GM23338 (cell line): ENCODE results near the gene KAZALD1. TPM values are rescaled to one million over a fixed set of nuclear protein-coding genes. Genes with fewer than 3 reads are reported as not detected.

Experiments
- ATAC-seq: fragments of 200-7000 bp; cut with Tn5 transposase; 3 replicates; pipeline ENCODE4 v1.9.1; 2020
- DNase-seq: peaks from one replicate; pipeline ENCODE4 v3.0.0-alpha.2; 2015; ENCODE audit warnings: low spot score
- H2AFZ ChIP-seq: fragments of 200-600 bp; sonication (generic); 2 replicates; pipeline ENCODE4 v1.8.0; 2016; ENCODE audit warnings: antibody characterized with exemption, mild to moderate bottlenecking, moderate library complexity
- H3F3A ChIP-seq: fragments of 200-600 bp; sonication (generic); replicated peaks from 2 replicates; pipeline ENCODE4 v1.8.0; 2017; ENCODE audit warnings: antibody characterized with exemption, mixed run types, low read depth
- H3K27ac ChIP-seq: fragments of 200-600 bp; sonication (generic); 2 replicates; pipeline ENCODE4 v1.6.1; 2016; ENCODE audit warnings: low read depth
- H3K27me3 ChIP-seq: fragments of 200-600 bp; sonication (generic); 2 replicates; pipeline ENCODE4 v1.8.0; 2016; ENCODE audit warnings: mild to moderate bottlenecking, mixed run types, moderate library complexity; ENCODE audit not compliant: insufficient read depth
- H3K36me3 ChIP-seq: fragments of 200-600 bp; sonication (generic); 2 replicates; pipeline ENCODE4 v1.8.0; 2016; ENCODE audit warnings: mild to moderate bottlenecking; ENCODE audit not compliant: insufficient read depth
- H3K4me1 ChIP-seq: fragments of 200-600 bp; sonication (generic); 2 replicates; pipeline ENCODE4 v1.8.0; 2016; ENCODE audit warnings: mild to moderate bottlenecking, moderate library complexity; ENCODE audit not compliant: insufficient read depth
- H3K4me2 ChIP-seq: fragments of 200-600 bp; sonication (generic); 2 replicates; pipeline ENCODE4 v1.7.1; 2017; ENCODE audit warnings: mixed run types
- H3K4me3 ChIP-seq: fragments of 200-600 bp; sonication (generic); 2 replicates; pipeline ENCODE4 v1.6.1; 2016; ENCODE audit warnings: mixed run types
- H3K79me2 ChIP-seq: fragments of 200-600 bp; sonication (generic); replicated peaks from 2 replicates; pipeline ENCODE4 v1.8.0; 2017; ENCODE audit warnings: mild to moderate bottlenecking; ENCODE audit not compliant: insufficient read depth
- H3K9me2 ChIP-seq: fragments of 200-600 bp; sonication (generic); 2 replicates; pipeline ENCODE4 v1.8.0; 2017; ENCODE audit not compliant: insufficient read depth
- H4K20me1 ChIP-seq: fragments of 200-600 bp; sonication (generic); replicated peaks from 2 replicates; pipeline ENCODE4 v1.8.0; 2017; ENCODE audit warnings: mild to moderate bottlenecking; ENCODE audit not compliant: insufficient read depth
- H3K27ac Mint-ChIP-seq: 2 replicates; pipeline ENCODE4 v1.8.0; 2020; ENCODE audit warnings: inconsistent platforms, mild to moderate bottlenecking, moderate library complexity, mixed read lengths
- H3K27me3 Mint-ChIP-seq: 3 replicates; pipeline ENCODE4 v1.8.0; 2022; ENCODE audit warnings: low read depth, mild to moderate bottlenecking, moderate library complexity, mixed read lengths, inconsistent platforms; ENCODE audit not compliant: insufficient read depth, poor library complexity
- H3K36me3 Mint-ChIP-seq: 3 replicates; pipeline ENCODE4 v1.8.0; 2021; ENCODE audit warnings: low read depth, mild to moderate bottlenecking, inconsistent platforms, moderate library complexity, mixed read lengths
- H3K4me1 Mint-ChIP-seq: 3 replicates; pipeline ENCODE4 v1.8.0; 2020; ENCODE audit warnings: mild to moderate bottlenecking, inconsistent platforms, mixed read lengths
- H3K4me3 Mint-ChIP-seq: 3 replicates; pipeline ENCODE4 v1.8.0; 2021; ENCODE audit warnings: moderate library complexity, mild to moderate bottlenecking, inconsistent platforms, mixed read lengths
- H3K9me3 Mint-ChIP-seq: 3 replicates; pipeline ENCODE4 v1.8.0; 2020; ENCODE audit warnings: moderate library complexity, mild to moderate bottlenecking, inconsistent platforms, mixed read lengths
- CREB1 ChIP-seq: fragments of 250-450 bp; sonication (Bioruptor Pico); IDR thresholded peaks from 2 replicates; pipeline ENCODE4 v1.5.0; 2020; ENCODE audit warnings: low read depth, mild to moderate bottlenecking, moderate library complexity
- CTCF ChIP-seq, 2 experiments: fragments of 200-600 bp in 1 of 2; sonication (generic) in 1 of 2; conservative IDR thresholded peaks; 2 replicates each; pipeline versions ENCODE4 v1.5.1 to v1.6.1; 2016 to 2017; ENCODE audit warnings: antibody characterized with exemption in 2 of 2, low read depth in 2 of 2, mild to moderate bottlenecking in 2 of 2, moderate library complexity in 1 of 2
- ETS1 ChIP-seq: IDR thresholded peaks from 2 replicates; pipeline ENCODE4 v1.6.1; 2016; ENCODE audit warnings: antibody characterized with exemption
- EZH2 ChIP-seq: fragments of 200-600 bp; sonication (generic); IDR thresholded peaks from one replicate; pipeline ENCODE4 v1.8.0; 2017; ENCODE audit warnings: antibody characterized with exemption, mild to moderate bottlenecking, low read depth; ENCODE audit not compliant: unreplicated experiment
- EZH2phosphoT487 ChIP-seq: fragments of 200-600 bp; sonication (generic); IDR thresholded peaks from one replicate; pipeline ENCODE4 v1.8.1; 2018; ENCODE audit warnings: antibody characterized with exemption; ENCODE audit not compliant: unreplicated experiment
- JUNB ChIP-seq: IDR thresholded peaks from one replicate; pipeline ENCODE4 v1.6.1; 2016; ENCODE audit warnings: antibody characterized with exemption; ENCODE audit not compliant: unreplicated experiment
- NANOG ChIP-seq: IDR thresholded peaks from 2 replicates; pipeline ENCODE4 v1.6.1; 2016; ENCODE audit warnings: antibody characterized with exemption, borderline replicate concordance
- POLR2AphosphoS5 ChIP-seq: IDR thresholded peaks from 2 replicates; pipeline ENCODE4 v1.6.1; 2016; ENCODE audit warnings: antibody characterized with exemption, low read depth
- STAT1 ChIP-seq: IDR thresholded peaks from one replicate; pipeline ENCODE4 v1.6.1; 2016; ENCODE audit warnings: antibody characterized with exemption; ENCODE audit not compliant: unreplicated experiment
- ZNF114 ChIP-seq: fragments of 250-450 bp; sonication (Bioruptor Pico); IDR thresholded peaks from 2 replicates; pipeline ENCODE4 v1.5.0; 2020; ENCODE audit warnings: mild to moderate bottlenecking, moderate library complexity
- ZNF331 ChIP-seq: fragments of 250-450 bp; sonication (Bioruptor Pico); IDR thresholded peaks from 2 replicates; pipeline ENCODE4 v1.5.0; 2020; ENCODE audit warnings: low read depth, mild to moderate bottlenecking, moderate library complexity
- polyA plus RNA-seq: library from polyadenylated mRNA; unstranded; fragments of >200 nt; fragmentation: Nextera tagmentation; extraction: Ambion mirVana; gene quantifications from 2 replicates; pipeline ENCODE4 v1.2.1, GENCODE V29; 2016
- total RNA-seq: library from RNA; depleted of rRNA; stranded (reverse); fragments of >200 nt; shearing (Covaris generic); gene quantifications from 2 replicates; pipeline ENCODE4 v1.2.3, GENCODE V29; 2014
- TF ChIP-seq, protein P1 (sequence below): fragments of 250-450 bp; sonication (Bioruptor Pico); IDR thresholded peaks from 2 replicates; pipeline ENCODE4 v1.5.0; 2020; ENCODE audit warnings: mild to moderate bottlenecking, moderate library complexity
- TF ChIP-seq, protein P2 (sequence below): IDR thresholded peaks from one replicate; pipeline ENCODE4 v1.6.1; 2018; ENCODE audit warnings: antibody characterized with exemption; ENCODE audit not compliant: unreplicated experiment

Gene KAZALD1
- total and polyA plus RNA-seq, 2 experiments from 2014 or later = 0.27 to 1.3 TPM

- no peak overlapping the region for H3K4me3 Mint-ChIP-seq
- no peaks in the 10 kb centered on the region for H3F3A ChIP-seq
- no peaks in the 10 kb centered on the region for H3K9me3 Mint-ChIP-seq
- H3K4me2 ChIP-seq = no peak overlapping the region
- ATAC-seq (no peak), DNase-seq (no peak)
- H3K36me3 ChIP-seq = no peaks in the 10 kb centered on the region
- H3K27ac ChIP-seq = no peak overlapping the region
- no peak for TF ChIP-seq CTCF (conservative IDR thresholded peaks at IDR 0.05; ENCODE audit: low read depth in 2 of 2)
- TF ChIP-seq EZH2 = no peak
- TF ChIP-seq, protein P1, sequence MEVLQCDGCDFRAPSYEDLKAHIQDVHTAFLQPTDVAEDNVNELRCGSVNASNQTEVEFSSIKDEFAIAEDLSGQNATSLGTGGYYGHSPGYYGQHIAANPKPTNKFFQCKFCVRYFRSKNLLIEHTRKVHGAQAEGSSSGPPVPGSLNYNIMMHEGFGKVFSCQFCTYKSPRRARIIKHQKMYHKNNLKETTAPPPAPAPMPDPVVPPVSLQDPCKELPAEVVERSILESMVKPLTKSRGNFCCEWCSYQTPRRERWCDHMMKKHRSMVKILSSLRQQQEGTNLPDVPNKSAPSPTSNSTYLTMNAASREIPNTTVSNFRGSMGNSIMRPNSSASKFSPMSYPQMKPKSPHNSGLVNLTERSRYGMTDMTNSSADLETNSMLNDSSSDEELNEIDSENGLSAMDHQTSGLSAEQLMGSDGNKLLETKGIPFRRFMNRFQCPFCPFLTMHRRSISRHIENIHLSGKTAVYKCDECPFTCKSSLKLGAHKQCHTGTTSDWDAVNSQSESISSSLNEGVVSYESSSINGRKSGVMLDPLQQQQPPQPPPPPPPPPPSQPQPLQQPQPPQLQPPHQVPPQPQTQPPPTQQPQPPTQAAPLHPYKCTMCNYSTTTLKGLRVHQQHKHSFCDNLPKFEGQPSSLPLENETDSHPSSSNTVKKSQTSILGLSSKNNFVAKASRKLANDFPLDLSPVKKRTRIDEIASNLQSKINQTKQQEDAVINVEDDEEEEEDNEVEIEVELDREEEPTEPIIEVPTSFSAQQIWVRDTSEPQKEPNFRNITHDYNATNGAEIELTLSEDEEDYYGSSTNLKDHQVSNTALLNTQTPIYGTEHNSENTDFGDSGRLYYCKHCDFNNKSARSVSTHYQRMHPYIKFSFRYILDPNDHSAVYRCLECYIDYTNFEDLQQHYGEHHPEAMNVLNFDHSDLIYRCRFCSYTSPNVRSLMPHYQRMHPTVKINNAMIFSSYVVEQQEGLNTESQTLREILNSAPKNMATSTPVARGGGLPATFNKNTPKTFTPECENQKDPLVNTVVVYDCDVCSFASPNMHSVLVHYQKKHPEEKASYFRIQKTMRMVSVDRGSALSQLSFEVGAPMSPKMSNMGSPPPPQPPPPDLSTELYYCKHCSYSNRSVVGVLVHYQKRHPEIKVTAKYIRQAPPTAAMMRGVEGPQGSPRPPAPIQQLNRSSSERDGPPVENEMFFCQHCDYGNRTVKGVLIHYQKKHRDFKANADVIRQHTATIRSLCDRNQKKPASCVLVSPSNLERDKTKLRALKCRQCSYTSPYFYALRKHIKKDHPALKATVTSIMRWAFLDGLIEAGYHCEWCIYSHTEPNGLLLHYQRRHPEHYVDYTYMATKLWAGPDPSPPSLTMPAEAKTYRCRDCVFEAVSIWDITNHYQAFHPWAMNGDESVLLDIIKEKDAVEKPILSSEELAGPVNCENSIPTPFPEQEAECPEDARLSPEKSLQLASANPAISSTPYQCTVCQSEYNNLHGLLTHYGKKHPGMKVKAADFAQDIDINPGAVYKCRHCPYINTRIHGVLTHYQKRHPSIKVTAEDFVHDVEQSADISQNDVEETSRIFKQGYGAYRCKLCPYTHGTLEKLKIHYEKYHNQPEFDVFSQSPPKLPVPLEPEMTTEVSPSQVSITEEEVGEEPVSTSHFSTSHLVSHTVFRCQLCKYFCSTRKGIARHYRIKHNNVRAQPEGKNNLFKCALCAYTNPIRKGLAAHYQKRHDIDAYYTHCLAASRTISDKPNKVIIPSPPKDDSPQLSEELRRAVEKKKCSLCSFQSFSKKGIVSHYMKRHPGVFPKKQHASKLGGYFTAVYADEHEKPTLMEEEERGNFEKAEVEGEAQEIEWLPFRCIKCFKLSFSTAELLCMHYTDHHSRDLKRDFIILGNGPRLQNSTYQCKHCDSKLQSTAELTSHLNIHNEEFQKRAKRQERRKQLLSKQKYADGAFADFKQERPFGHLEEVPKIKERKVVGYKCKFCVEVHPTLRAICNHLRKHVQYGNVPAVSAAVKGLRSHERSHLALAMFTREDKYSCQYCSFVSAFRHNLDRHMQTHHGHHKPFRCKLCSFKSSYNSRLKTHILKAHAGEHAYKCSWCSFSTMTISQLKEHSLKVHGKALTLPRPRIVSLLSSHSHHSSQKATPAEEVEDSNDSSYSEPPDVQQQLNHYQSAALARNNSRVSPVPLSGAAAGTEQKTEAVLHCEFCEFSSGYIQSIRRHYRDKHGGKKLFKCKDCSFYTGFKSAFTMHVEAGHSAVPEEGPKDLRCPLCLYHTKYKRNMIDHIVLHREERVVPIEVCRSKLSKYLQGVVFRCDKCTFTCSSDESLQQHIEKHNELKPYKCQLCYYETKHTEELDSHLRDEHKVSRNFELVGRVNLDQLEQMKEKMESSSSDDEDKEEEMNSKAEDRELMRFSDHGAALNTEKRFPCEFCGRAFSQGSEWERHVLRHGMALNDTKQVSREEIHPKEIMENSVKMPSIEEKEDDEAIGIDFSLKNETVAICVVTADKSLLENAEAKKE (CRISPR knock-in tag) = no peak
- TF ChIP-seq ZNF114 (CRISPR knock-in tag) = no peak
- TF ChIP-seq STAT1 = no peak
- TF ChIP-seq POLR2AphosphoS5 = no peak
- TF ChIP-seq, protein P2, sequence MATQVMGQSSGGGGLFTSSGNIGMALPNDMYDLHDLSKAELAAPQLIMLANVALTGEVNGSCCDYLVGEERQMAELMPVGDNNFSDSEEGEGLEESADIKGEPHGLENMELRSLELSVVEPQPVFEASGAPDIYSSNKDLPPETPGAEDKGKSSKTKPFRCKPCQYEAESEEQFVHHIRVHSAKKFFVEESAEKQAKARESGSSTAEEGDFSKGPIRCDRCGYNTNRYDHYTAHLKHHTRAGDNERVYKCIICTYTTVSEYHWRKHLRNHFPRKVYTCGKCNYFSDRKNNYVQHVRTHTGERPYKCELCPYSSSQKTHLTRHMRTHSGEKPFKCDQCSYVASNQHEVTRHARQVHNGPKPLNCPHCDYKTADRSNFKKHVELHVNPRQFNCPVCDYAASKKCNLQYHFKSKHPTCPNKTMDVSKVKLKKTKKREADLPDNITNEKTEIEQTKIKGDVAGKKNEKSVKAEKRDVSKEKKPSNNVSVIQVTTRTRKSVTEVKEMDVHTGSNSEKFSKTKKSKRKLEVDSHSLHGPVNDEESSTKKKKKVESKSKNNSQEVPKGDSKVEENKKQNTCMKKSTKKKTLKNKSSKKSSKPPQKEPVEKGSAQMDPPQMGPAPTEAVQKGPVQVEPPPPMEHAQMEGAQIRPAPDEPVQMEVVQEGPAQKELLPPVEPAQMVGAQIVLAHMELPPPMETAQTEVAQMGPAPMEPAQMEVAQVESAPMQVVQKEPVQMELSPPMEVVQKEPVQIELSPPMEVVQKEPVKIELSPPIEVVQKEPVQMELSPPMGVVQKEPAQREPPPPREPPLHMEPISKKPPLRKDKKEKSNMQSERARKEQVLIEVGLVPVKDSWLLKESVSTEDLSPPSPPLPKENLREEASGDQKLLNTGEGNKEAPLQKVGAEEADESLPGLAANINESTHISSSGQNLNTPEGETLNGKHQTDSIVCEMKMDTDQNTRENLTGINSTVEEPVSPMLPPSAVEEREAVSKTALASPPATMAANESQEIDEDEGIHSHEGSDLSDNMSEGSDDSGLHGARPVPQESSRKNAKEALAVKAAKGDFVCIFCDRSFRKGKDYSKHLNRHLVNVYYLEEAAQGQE = no peak
- no peak for TF ChIP-seq CREB1 (CRISPR knock-in tag)
- TF ChIP-seq ZNF331 (CRISPR knock-in tag) = no peak
- no peak for TF ChIP-seq NANOG
- no peak for TF ChIP-seq EZH2phosphoT487
- TF ChIP-seq ETS1 = no peak
- no peak for TF ChIP-seq JUNB
- 0 out of 2 replicates have a peak, but pooled peaks cover 4% of the 10 kb centered on the region for H4K20me1 ChIP-seq
- H3K27me3 ChIP-seq = peaks cover 51% of the 10 kb centered on the region
- H3K79me2 ChIP-seq = no peaks in the 10 kb centered on the region
- H2AFZ ChIP-seq = no peak overlapping the region
- H3K4me1 ChIP-seq = no peaks in the 10 kb centered on the region
- peaks cover 27% of the 10 kb centered on the region for H3K27me3 Mint-ChIP-seq
- H3K9me2 ChIP-seq = no peaks in the 10 kb centered on the region
- no peak overlapping the region for H3K27ac Mint-ChIP-seq
- H3K36me3 Mint-ChIP-seq = no peaks in the 10 kb centered on the region
- H3K4me3 ChIP-seq = no peak overlapping the region
- H3K4me1 Mint-ChIP-seq = peaks cover 11% of the 10 kb centered on the region
These were observed 18.1 kb downstream of the KAZALD1 start for GRCh38 chr10:101079874-101080273.
